Measurements from ENCODE around the gene TEC. TPM values are rescaled to one million over a fixed set of nuclear protein-coding genes. Genes with fewer than 3 reads are reported as not detected.

Gene TEC
- total RNA-seq, 4 donors from 2014 or later = 0.20 to 1.9 (median 1.1) TPM

DNA sequence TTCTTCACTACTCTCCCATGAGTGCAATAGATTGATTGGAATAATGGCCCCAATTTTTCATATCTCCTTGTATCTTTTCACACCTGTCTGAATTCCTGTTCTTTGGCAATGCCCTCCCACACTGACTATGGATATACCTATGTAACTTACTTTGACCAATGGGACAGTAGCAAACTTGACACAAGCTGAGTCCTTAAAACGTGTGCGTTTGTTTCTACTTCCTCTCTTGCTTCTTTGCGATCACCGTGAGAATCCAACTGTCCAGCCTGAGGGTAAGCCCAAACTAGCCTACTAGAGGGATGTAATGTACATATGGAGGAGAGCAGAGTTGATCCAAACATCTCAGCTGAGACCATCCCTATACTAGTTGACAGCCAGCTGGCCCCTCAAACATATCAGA, 19.3 kb downstream of the TEC start:
- Histone ChIP-seq H3K4me3 (no peak overlapping the region), H3K27me3 (no peaks in the 10 kb centered on the region), H3K27ac (no peak overlapping the region), H3K36me3 (no peaks in the 10 kb centered on the region), H3K4me1 (peaks cover 0 to 6% of the 10 kb centered on the region in 2 donors), H3K9me3 (no peaks in the 10 kb centered on the region)
- TF ChIP-seq POLR2A (IDR thresholded peaks at IDR 0.05) = no peak
- TF ChIP-seq, protein P1, sequence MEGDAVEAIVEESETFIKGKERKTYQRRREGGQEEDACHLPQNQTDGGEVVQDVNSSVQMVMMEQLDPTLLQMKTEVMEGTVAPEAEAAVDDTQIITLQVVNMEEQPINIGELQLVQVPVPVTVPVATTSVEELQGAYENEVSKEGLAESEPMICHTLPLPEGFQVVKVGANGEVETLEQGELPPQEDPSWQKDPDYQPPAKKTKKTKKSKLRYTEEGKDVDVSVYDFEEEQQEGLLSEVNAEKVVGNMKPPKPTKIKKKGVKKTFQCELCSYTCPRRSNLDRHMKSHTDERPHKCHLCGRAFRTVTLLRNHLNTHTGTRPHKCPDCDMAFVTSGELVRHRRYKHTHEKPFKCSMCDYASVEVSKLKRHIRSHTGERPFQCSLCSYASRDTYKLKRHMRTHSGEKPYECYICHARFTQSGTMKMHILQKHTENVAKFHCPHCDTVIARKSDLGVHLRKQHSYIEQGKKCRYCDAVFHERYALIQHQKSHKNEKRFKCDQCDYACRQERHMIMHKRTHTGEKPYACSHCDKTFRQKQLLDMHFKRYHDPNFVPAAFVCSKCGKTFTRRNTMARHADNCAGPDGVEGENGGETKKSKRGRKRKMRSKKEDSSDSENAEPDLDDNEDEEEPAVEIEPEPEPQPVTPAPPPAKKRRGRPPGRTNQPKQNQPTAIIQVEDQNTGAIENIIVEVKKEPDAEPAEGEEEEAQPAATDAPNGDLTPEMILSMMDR (IDR thresholded peaks at IDR 0.05 in 4 of 5, conservative IDR thresholded peaks at IDR 0.05 in 1 of 5) = no peak
- DNase-seq = no peak
- in situ Hi-C loops (cut with MboI; ENCODE audit: low sequenced_read_pairs in 4 of 4) (no loop called here), intact Hi-C loops (cut with DNase I; ENCODE audit: low total_unique reads) (no loop called here)
- no peak for ATAC-seq

DNA sequence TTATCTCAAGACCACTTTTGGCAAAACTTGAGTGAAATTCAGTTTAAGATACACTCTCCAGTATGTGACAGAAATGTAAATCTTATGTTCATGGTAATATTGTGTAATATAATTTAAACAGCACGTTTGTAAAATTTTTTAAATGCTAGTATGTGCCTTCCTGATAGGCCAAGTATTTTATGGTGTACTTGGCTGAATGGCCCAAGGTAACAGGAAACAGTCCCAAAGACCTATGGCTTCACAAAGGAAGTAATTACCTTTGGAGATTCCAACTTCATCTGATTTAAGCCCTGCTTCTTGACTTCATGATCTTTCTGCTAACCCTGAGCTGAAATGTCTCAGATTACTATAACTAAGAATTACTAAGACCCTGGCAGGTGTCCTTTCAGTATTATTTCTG, 20.3 kb downstream of the TEC start:
- Histone ChIP-seq H3K27me3 (no peaks in the 10 kb centered on the region), H3K27ac (no peak overlapping the region), H3K9me3 (no peaks in the 10 kb centered on the region), H3K4me1 (peaks cover 0 to 6% of the 10 kb centered on the region in 2 donors), H3K4me3 (no peak overlapping the region), H3K36me3 (no peaks in the 10 kb centered on the region)
- no peak for DNase-seq
- TF ChIP-seq POLR2A (IDR thresholded peaks at IDR 0.05) = no peak
- TF ChIP-seq, protein P1 (IDR thresholded peaks at IDR 0.05 in 4 of 5, conservative IDR thresholded peaks at IDR 0.05 in 1 of 5) = no peak
- no peak for ATAC-seq
- intact Hi-C loops (cut with DNase I; ENCODE audit: low total_unique reads) (no loop called here), in situ Hi-C loops (cut with MboI; ENCODE audit: low sequenced_read_pairs in 4 of 4) (no loop called here)

DNA sequence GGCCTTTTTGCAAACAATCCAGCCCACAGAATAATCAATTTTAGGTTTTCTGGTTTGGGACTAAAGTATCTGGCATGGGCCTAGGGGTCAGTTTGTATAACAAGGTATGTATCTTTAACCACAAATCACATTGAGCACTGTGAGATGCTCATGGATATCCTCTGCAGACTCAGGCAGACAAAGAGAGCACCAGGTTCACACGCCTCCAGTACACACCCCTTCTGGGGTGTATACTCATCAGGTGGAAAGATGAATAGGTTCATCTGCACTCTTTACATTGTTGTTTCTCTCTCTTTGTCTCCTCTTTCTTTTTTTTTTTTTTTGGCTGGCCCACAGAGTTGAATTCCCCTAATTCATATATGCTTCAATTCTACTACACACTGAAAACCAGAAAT, 21.1 kb downstream of the TEC start:
- no peak for ATAC-seq
- no peaks in the 10 kb centered on the region for H3K9me3 ChIP-seq
- peaks cover 0 to 6% of the 10 kb centered on the region in 2 donors for H3K4me1 ChIP-seq
- DNase-seq = no peak
- intact Hi-C loops (cut with DNase I; ENCODE audit: low total_unique reads) = no loop called here
- no peak for TF ChIP-seq POLR2A (IDR thresholded peaks at IDR 0.05)
- TF ChIP-seq, protein P1 (IDR thresholded peaks at IDR 0.05 in 4 of 5, conservative IDR thresholded peaks at IDR 0.05 in 1 of 5) = no peak
- no peak overlapping the region for H3K4me3 ChIP-seq
- no peaks in the 10 kb centered on the region for H3K36me3 ChIP-seq
- H3K27me3 ChIP-seq = no peaks in the 10 kb centered on the region
- in situ Hi-C loops (cut with MboI; ENCODE audit: low sequenced_read_pairs in 4 of 4) = no loop called here
- no peak overlapping the region for H3K27ac ChIP-seq

DNA sequence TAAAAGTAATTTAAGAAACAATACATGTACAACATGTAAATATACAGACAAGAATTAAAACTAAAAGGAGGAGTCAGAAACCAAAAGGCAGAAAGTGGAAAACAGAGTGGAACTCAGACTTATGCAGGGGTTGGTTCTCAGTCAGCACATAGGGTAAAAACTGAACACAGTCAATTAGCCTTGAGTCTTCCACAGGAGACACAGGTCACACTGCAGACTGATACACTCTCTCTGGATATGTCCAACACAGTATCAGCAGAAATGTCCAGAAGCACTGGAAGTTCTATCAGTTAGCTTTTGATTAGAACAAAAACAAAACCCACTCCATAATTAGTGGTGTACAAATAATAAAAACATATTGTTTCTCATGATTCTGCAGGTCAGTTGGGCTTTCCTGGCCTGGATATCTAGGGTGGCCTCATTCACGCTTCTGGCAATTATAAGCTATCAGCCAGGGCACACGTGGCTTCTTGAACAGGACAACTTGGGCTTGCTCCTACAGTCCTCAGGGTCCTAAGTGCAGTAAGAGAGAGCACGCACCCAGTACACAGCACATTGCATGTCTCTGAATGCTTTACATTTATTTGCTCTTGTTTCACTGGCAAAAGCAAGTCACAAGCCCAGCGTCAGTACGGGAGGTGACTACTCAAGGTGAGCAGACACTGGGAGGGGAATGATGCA, 21.6 kb downstream of the TEC start:
- H3K27me3 ChIP-seq = no peaks in the 10 kb centered on the region
- intact Hi-C loops (cut with DNase I; ENCODE audit: low total_unique reads) (no loop called here), in situ Hi-C loops (cut with MboI; ENCODE audit: low sequenced_read_pairs in 4 of 4) (no loop called here)
- TF ChIP-seq POLR2A (IDR thresholded peaks at IDR 0.05) = no peak
- TF ChIP-seq, protein P1 (IDR thresholded peaks at IDR 0.05 in 4 of 5, conservative IDR thresholded peaks at IDR 0.05 in 1 of 5) = no peak
- H3K4me1 ChIP-seq = peaks cover 0 to 6% of the 10 kb centered on the region in 2 donors
- H3K36me3 ChIP-seq = no peaks in the 10 kb centered on the region
- no peak overlapping the region for H3K27ac ChIP-seq
- ATAC-seq (no peak), DNase-seq (no peak)
- no peak overlapping the region for H3K4me3 ChIP-seq
- no peaks in the 10 kb centered on the region for H3K9me3 ChIP-seq

Data from gastrocnemius medialis (tissue), 4 donors.